Measurements from ENCODE around the gene R3HDM1.

R3HDM1 gene

GRCh38 chr2:135768863-135769262 lies 237.6 kb downstream of the R3HDM1 start:
- no peak for FAIRE-seq
- DNase-seq (ENCODE audit: insufficient read length, low spot score) = no peak

GRCh38 chr2:135773319-135773718 lies 242.0 kb downstream of the R3HDM1 start:
- FAIRE-seq (no peak), DNase-seq (ENCODE audit: insufficient read length, low spot score) (no peak)

- DNase-seq (ENCODE audit: insufficient read length, low spot score) (no peak), FAIRE-seq (no peak)
Observed at GRCh38 chr2:135773917-135774316, 242.6 kb downstream of the R3HDM1 start.

Data from HTR-8/SVneo (cell line).